HEK293 (cell line): Measurements from ENCODE around the gene CCDC27.

Experiments
- CTCF ChIA-PET: fragments of 350-600 bp; formaldehyde crosslinking; extraction: SDS; loops from one replicate; lab custom pipeline; 2021; ENCODE audit warnings: antibody characterized with exemption; lab: Yijun Ruan, JAX
- POLR2A ChIA-PET: fragments of 300-600 bp; formaldehyde crosslinking; extraction: SDS; loops from one replicate; lab custom pipeline; 2020; ENCODE audit warnings: antibody characterized with exemption, inconsistent platforms; lab: Yijun Ruan, JAX
- H3K27ac ChIP-seq: fragments of 200-500 bp; sonication (Bioruptor generic); 2 replicates; pipeline ENCODE4 v1.5.1; 2014; ENCODE audit warnings: low read depth, low read length, control low read depth, inconsistent platforms; ENCODE audit errors: extremely low read depth
- H3K36me3 ChIP-seq, 2 experiments: fragments of 200-500 bp in 1 of 2; sonication (Bioruptor generic) in 1 of 2; 1 replicate in 1 of 2; 2 replicates in 1 of 2; pipeline ENCODE4 v1.5.1; 2014 to 2017; ENCODE audit warnings: inconsistent platforms in 2 of 2, low read length in 2 of 2; ENCODE audit not compliant: control insufficient read depth in 2 of 2, insufficient read depth in 1 of 2
- H3K4me1 ChIP-seq: fragments of 200-500 bp; sonication (Bioruptor generic); 2 replicates; pipeline ENCODE4 v1.5.1; 2014; ENCODE audit warnings: mild to moderate bottlenecking, low read length, inconsistent platforms; ENCODE audit not compliant: control insufficient read depth, insufficient read depth
- H3K4me3 ChIP-seq: 2 replicates; pipeline ENCODE4 v1.5.1; 2011; ENCODE audit warnings: low read depth, mild to moderate bottlenecking, control low read depth, low read length, moderate library complexity
- H3K9me3 ChIP-seq: fragments of 200-500 bp; sonication (Bioruptor generic); 2 replicates; pipeline ENCODE4 v1.5.1; 2014; ENCODE audit warnings: low read depth, low read length, inconsistent platforms; ENCODE audit not compliant: control insufficient read depth, insufficient read depth
- KLF1 ChIP-seq: fragments of 450-650 bp; formaldehyde crosslinking; IDR thresholded peaks from 2 replicates; pipeline ENCODE4 v1.5.1; 2016; ENCODE audit warnings: missing biosample characterization, missing genetic modification characterization
- KLF10 ChIP-seq: fragments of 450-650 bp; IDR thresholded peaks from 2 replicates; pipeline ENCODE4 v1.5.1; 2018; ENCODE audit warnings: missing biosample characterization, mild to moderate bottlenecking, missing genetic modification characterization
- KLF16 ChIP-seq: fragments of 450-650 bp; formaldehyde crosslinking; IDR thresholded peaks from 2 replicates; pipeline ENCODE4 v1.5.1; 2017; ENCODE audit warnings: missing biosample characterization, missing genetic modification characterization
- KLF8 ChIP-seq: fragments of 450-650 bp; formaldehyde crosslinking; IDR thresholded peaks from 2 replicates; pipeline ENCODE4 v1.5.1; 2016; ENCODE audit warnings: missing biosample characterization, missing genetic modification characterization
- KLF9 ChIP-seq: fragments of 450-650 bp; formaldehyde crosslinking; IDR thresholded peaks from 2 replicates; pipeline ENCODE4 v1.5.1; 2016; ENCODE audit warnings: missing biosample characterization, missing genetic modification characterization, low read depth
- PRDM1 ChIP-seq: fragments of 450-650 bp; formaldehyde crosslinking; IDR thresholded peaks from 2 replicates; pipeline ENCODE4; 2016; ENCODE audit warnings: missing biosample characterization, missing genetic modification characterization
- SP7 ChIP-seq: fragments of 450-650 bp; formaldehyde crosslinking; IDR thresholded peaks from 2 replicates; pipeline ENCODE4 v1.5.1; 2016; ENCODE audit warnings: missing biosample characterization, missing genetic modification characterization
- ZBTB20 ChIP-seq: fragments of 450-650 bp; formaldehyde crosslinking; IDR thresholded peaks from 2 replicates; pipeline ENCODE4 v1.5.1; 2016; ENCODE audit warnings: missing biosample characterization, missing genetic modification characterization
- ZBTB48 ChIP-seq: fragments of 450-650 bp; formaldehyde crosslinking; IDR thresholded peaks from 2 replicates; pipeline ENCODE4 v1.5.1; 2016; ENCODE audit warnings: missing biosample characterization, missing genetic modification characterization
- ZBTB8A ChIP-seq: fragments of 450-650 bp; formaldehyde crosslinking; IDR thresholded peaks from 2 replicates; pipeline ENCODE4 v1.5.1; 2016; ENCODE audit warnings: missing biosample characterization, missing genetic modification characterization
- ZFHX2 ChIP-seq: fragments of 450-650 bp; formaldehyde crosslinking; conservative IDR thresholded peaks from 2 replicates; pipeline ENCODE4 v1.5.1; 2016; ENCODE audit warnings: missing biosample characterization, missing genetic modification characterization
- ZNF10 ChIP-seq: fragments of 450-650 bp; formaldehyde crosslinking; IDR thresholded peaks from 2 replicates; pipeline ENCODE4 v1.5.1; 2017; ENCODE audit warnings: missing biosample characterization, missing genetic modification characterization
- ZNF19 ChIP-seq: fragments of 450-650 bp; formaldehyde crosslinking; IDR thresholded peaks from 2 replicates; pipeline ENCODE4; 2016; ENCODE audit warnings: missing biosample characterization, missing genetic modification characterization, low read depth
- ZNF354C ChIP-seq: fragments of 450-650 bp; formaldehyde crosslinking; IDR thresholded peaks from 2 replicates; pipeline ENCODE4 v1.5.1; 2016; ENCODE audit warnings: missing biosample characterization, missing genetic modification characterization, low read depth, borderline replicate concordance
- ZNF37A ChIP-seq: fragments of 450-650 bp; IDR thresholded peaks from 2 replicates; pipeline ENCODE4 v1.5.1; 2018; ENCODE audit warnings: missing biosample characterization, missing genetic modification characterization
- ZNF391 ChIP-seq: fragments of 450-650 bp; formaldehyde crosslinking; IDR thresholded peaks from 2 replicates; pipeline ENCODE4 v1.5.1; 2016; ENCODE audit warnings: low read depth, missing biosample characterization, missing genetic modification characterization, borderline replicate concordance
- ZNF600 ChIP-seq: fragments of 450-650 bp; formaldehyde crosslinking; IDR thresholded peaks from 2 replicates; pipeline ENCODE4 v1.5.1; 2016; ENCODE audit warnings: missing biosample characterization, missing genetic modification characterization
- ZNF76 ChIP-seq: fragments of 450-650 bp; formaldehyde crosslinking; IDR thresholded peaks from 2 replicates; pipeline ENCODE4; 2016; ENCODE audit warnings: low read depth, missing biosample characterization, missing genetic modification characterization, borderline replicate concordance
- ZSCAN16 ChIP-seq: fragments of 450-650 bp; formaldehyde crosslinking; IDR thresholded peaks from 2 replicates; pipeline ENCODE4 v1.5.1; 2016; ENCODE audit warnings: missing biosample characterization, missing genetic modification characterization
- ZSCAN30 ChIP-seq: fragments of 450-650 bp; IDR thresholded peaks from 2 replicates; pipeline ENCODE4 v1.5.1; 2018; ENCODE audit warnings: missing biosample characterization, mild to moderate bottlenecking, missing genetic modification characterization, moderate library complexity
- ZXDB ChIP-seq: fragments of 450-650 bp; formaldehyde crosslinking; IDR thresholded peaks from 2 replicates; pipeline ENCODE4 v1.5.1; 2016; ENCODE audit warnings: missing biosample characterization, missing genetic modification characterization
- TF ChIP-seq, protein P1 (sequence below): fragments of 450-650 bp; IDR thresholded peaks from 2 replicates; pipeline ENCODE4 v1.5.1; 2018; ENCODE audit warnings: missing biosample characterization, mild to moderate bottlenecking, missing genetic modification characterization
- TF ChIP-seq, protein P2 (sequence below): fragments of 450-650 bp; formaldehyde crosslinking; IDR thresholded peaks from 2 replicates; pipeline ENCODE4 v1.5.1; 2016; ENCODE audit warnings: missing biosample characterization, missing genetic modification characterization
- TF ChIP-seq, protein P3 (sequence below): fragments of 450-650 bp; formaldehyde crosslinking; IDR thresholded peaks from 2 replicates; pipeline ENCODE4 v1.5.1; 2016; ENCODE audit warnings: missing biosample characterization, missing genetic modification characterization
- TF ChIP-seq, protein P4 (sequence below): fragments of 450-650 bp; formaldehyde crosslinking; IDR thresholded peaks from 2 replicates; pipeline ENCODE4 v1.5.1; 2016; ENCODE audit warnings: missing biosample characterization, missing genetic modification characterization
- TF ChIP-seq, protein P5 (sequence below): fragments of 450-650 bp; formaldehyde crosslinking; IDR thresholded peaks from 2 replicates; pipeline ENCODE4 v1.5.0; 2017; ENCODE audit warnings: missing biosample characterization, missing genetic modification characterization, borderline replicate concordance

CCDC27 gene

DNA sequence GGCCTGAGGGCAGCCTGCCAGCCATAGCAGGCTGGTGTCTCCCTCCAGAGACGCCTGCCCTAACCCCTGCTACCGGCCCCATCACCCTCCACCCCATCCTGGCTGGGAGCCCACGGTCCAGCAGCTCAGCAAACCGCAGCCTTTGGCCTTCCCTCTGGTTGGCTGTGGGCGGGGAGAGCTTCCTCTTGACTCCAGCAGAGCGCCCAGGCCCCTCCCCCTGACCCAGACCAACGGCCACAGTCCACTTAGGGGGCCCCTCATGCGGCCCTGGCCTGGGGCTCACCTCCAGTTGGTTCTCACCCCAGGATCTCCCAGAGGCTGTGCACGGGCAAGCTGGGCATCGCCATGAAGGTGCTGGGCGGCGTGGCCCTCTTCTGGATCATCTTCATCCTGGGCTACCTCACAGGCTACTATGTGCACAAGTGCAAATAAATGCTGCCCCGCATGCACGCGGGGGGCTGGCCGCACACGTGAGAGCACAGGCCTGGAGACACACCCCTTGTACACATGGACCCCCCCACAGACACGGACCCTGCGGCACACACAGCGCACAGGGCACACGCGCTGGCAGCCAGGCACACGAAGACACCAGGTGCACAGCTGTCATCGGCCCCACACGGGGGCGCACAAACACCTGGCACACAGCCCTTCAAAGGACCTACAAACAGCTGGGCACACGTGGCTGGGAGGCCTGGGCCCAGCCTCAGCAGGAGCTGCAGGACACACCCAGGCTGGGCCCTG is 23.4 kb downstream of the CCDC27 start:
- no peaks in the 10 kb centered on the region for H3K9me3 ChIP-seq
- ChIA-PET CTCF (interaction anchor here (0.6 to 2.0 kb wide), 7 partner anchors 9 to 354 kb away, joined by 3 to 10 read pairs (median 3); no protein-coding TSS in a partner anchor), POLR2A (interaction anchor here (1.5 to 2.0 kb wide), 3 partner anchors 14 to 21 kb away, joined by 3 to 7 read pairs (median 5); partner anchors contain the start of gene LRRC47)
- H3K36me3 ChIP-seq = peaks cover 0 to 28% of the 10 kb centered on the region in 2 experiments; a peak in 2 of 3 replicates
- no peaks in the 10 kb centered on the region for H3K4me1 ChIP-seq
- no peak overlapping the region for H3K27ac ChIP-seq
- no peak overlapping the region for H3K4me3 ChIP-seq
- TF ChIP-seq, protein P1, sequence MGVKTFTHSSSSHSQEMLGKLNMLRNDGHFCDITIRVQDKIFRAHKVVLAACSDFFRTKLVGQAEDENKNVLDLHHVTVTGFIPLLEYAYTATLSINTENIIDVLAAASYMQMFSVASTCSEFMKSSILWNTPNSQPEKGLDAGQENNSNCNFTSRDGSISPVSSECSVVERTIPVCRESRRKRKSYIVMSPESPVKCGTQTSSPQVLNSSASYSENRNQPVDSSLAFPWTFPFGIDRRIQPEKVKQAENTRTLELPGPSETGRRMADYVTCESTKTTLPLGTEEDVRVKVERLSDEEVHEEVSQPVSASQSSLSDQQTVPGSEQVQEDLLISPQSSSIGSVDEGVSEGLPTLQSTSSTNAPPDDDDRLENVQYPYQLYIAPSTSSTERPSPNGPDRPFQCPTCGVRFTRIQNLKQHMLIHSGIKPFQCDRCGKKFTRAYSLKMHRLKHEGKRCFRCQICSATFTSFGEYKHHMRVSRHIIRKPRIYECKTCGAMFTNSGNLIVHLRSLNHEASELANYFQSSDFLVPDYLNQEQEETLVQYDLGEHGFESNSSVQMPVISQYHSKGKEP (tag by site-specific recombination) = peak; percentile 59; the same call in 1 of the 2 replicates
- TF ChIP-seq ZNF37A (no peak), ZFHX2 (0 out of 2 replicates have a peak, but pooled peaks have one; percentile 5), SP7 (tag by site-specific recombination) (peak; percentile 34; the same call in 1 of the 2 replicates), ZNF600 (peak; percentile 40; the same call in 1 of the 2 replicates), ZNF19 (tag by site-specific recombination) (no peak), ZNF10 (tag by site-specific recombination) (peak; percentile 97), KLF10 (peak; percentile 67; the same call in 1 of the 2 replicates), KLF1 (tag by site-specific recombination) (peak; percentile 81), ZBTB20 (tag by site-specific recombination) (peak; percentile 37; the same call in 1 of the 2 replicates), ZNF354C (tag by site-specific recombination) (no peak), ZNF76 (tag by site-specific recombination) (peak; percentile 17; the same call in 1 of the 2 replicates), ZNF391 (tag by site-specific recombination) (0 out of 2 replicates have a peak, but pooled peaks have one; percentile 58), KLF9 (tag by site-specific recombination) (peak; percentile 77), ZXDB (tag by site-specific recombination) (peak; percentile 49; the same call in 1 of the 2 replicates), ZBTB48 (peak; percentile 32; the same call in 1 of the 2 replicates), ZBTB8A (peak; percentile 52), ZSCAN16 (tag by site-specific recombination) (0 out of 2 replicates have a peak, but pooled peaks have one; percentile 53), ZSCAN30 (tag by site-specific recombination) (peak; percentile 76; the same call in 1 of the 2 replicates), PRDM1 (tag by site-specific recombination) (no peak), KLF16 (tag by site-specific recombination) (peak; percentile 73; the same call in 1 of the 2 replicates), KLF8 (tag by site-specific recombination) (peak; percentile 58)
- TF ChIP-seq, protein P2, sequence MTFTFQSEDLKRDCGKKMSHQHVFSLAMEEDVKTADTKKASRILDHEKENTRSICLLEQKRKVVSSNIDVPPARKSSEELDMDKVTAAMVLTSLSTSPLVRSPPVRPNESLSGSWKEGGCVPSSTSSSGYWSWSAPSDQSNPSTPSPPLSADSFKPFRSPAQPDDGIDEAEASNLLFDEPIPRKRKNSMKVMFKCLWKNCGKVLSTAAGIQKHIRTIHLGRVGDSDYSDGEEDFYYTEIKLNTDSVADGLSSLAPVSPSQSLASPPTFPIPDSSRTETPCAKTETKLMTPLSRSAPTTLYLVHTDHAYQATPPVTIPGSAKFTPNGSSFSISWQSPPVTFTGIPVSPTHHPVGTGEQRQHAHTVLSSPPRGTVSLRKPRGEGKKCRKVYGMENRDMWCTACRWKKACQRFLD (tag by site-specific recombination) = no peak
- TF ChIP-seq, protein P3, sequence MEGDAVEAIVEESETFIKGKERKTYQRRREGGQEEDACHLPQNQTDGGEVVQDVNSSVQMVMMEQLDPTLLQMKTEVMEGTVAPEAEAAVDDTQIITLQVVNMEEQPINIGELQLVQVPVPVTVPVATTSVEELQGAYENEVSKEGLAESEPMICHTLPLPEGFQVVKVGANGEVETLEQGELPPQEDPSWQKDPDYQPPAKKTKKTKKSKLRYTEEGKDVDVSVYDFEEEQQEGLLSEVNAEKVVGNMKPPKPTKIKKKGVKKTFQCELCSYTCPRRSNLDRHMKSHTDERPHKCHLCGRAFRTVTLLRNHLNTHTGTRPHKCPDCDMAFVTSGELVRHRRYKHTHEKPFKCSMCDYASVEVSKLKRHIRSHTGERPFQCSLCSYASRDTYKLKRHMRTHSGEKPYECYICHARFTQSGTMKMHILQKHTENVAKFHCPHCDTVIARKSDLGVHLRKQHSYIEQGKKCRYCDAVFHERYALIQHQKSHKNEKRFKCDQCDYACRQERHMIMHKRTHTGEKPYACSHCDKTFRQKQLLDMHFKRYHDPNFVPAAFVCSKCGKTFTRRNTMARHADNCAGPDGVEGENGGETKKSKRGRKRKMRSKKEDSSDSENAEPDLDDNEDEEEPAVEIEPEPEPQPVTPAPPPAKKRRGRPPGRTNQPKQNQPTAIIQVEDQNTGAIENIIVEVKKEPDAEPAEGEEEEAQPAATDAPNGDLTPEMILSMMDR (tag by site-specific recombination) = peak; percentile 92
- TF ChIP-seq, protein P4, sequence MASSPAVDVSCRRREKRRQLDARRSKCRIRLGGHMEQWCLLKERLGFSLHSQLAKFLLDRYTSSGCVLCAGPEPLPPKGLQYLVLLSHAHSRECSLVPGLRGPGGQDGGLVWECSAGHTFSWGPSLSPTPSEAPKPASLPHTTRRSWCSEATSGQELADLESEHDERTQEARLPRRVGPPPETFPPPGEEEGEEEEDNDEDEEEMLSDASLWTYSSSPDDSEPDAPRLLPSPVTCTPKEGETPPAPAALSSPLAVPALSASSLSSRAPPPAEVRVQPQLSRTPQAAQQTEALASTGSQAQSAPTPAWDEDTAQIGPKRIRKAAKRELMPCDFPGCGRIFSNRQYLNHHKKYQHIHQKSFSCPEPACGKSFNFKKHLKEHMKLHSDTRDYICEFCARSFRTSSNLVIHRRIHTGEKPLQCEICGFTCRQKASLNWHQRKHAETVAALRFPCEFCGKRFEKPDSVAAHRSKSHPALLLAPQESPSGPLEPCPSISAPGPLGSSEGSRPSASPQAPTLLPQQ (tag by site-specific recombination) = peak; percentile 97
- TF ChIP-seq, protein P5, sequence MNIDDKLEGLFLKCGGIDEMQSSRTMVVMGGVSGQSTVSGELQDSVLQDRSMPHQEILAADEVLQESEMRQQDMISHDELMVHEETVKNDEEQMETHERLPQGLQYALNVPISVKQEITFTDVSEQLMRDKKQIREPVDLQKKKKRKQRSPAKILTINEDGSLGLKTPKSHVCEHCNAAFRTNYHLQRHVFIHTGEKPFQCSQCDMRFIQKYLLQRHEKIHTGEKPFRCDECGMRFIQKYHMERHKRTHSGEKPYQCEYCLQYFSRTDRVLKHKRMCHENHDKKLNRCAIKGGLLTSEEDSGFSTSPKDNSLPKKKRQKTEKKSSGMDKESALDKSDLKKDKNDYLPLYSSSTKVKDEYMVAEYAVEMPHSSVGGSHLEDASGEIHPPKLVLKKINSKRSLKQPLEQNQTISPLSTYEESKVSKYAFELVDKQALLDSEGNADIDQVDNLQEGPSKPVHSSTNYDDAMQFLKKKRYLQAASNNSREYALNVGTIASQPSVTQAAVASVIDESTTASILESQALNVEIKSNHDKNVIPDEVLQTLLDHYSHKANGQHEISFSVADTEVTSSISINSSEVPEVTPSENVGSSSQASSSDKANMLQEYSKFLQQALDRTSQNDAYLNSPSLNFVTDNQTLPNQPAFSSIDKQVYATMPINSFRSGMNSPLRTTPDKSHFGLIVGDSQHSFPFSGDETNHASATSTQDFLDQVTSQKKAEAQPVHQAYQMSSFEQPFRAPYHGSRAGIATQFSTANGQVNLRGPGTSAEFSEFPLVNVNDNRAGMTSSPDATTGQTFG (tag by site-specific recombination) = no peak
